ENCODE data around the gene MDGA2. TPM values are rescaled to one million over a fixed set of nuclear protein-coding genes. Genes with fewer than 3 reads are reported as not detected.

MDGA2 gene
- total and polyA plus RNA-seq, 2 donors (not counting 1 experiment from before 2014, with no cell fraction given) = not detected

DNA sequence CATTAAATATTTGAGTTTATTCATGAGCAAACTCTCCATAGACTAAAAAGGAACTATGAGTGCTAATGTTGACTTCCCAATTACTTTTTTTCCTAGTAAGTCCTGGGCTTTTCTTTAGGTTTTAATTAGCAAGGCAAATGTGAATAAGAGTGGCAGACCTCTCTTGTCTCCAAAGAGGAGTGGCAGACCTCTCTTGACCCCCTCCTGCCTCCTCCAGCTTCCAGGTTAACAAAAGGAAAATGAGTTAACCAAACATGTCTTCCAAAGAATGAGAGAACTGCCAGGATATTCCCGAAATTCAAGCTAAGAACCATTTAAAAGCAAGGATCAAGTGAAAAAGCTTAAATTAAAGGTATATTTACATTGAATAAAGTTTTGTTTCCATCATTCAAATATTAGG is 253.2 kb downstream of the MDGA2 start:
- Histone ChIP-seq H3K4me2 (ENCODE audit: extremely low read depth, insufficient read depth, low read length) (no peak overlapping the region), H3K9ac (ENCODE audit: insufficient read depth, low read length) (no peak overlapping the region), H3K27ac (ENCODE audit: insufficient read depth, low read length) (no peak overlapping the region), H3K4me3 (replicated peaks in 1 of 4; ENCODE audit: control extremely low read depth in 1 of 4, insufficient read depth in 1 of 4, low read depth in 3 of 4, low read length in 4 of 4) (no peak overlapping the region), H3K36me3 (ENCODE audit: control insufficient read depth, insufficient read depth, low read length) (no peaks in the 10 kb centered on the region), H3K79me2 (ENCODE audit: control insufficient read depth, insufficient read depth, low read length) (no peaks in the 10 kb centered on the region), H3K27me3 (ENCODE audit: control insufficient read depth, insufficient read depth, low read length) (no peaks in the 10 kb centered on the region), H4K20me1 (ENCODE audit: control insufficient read depth, extremely low read depth, insufficient read depth, low read length) (no peaks in the 10 kb centered on the region), H3K4me1 (ENCODE audit: control insufficient read depth, extremely low read depth, insufficient read depth, low read length) (no peaks in the 10 kb centered on the region), H3K9me3 (ENCODE audit: control insufficient read depth, insufficient read depth, low read depth, low read length) (no peaks in the 10 kb centered on the region), H2AFZ (ENCODE audit: low read length) (no peak overlapping the region)
- no peak for TF ChIP-seq CTCF (conservative IDR thresholded peaks at IDR 0.05 in 1 of 2, IDR thresholded peaks at IDR 0.05 in 1 of 2; ENCODE audit: low read depth in 1 of 2, low read length in 2 of 2)
- no peak for TF ChIP-seq EZH2 (IDR thresholded peaks at IDR 0.05; ENCODE audit: low read length, missing control alignments)
- DNase-seq (ENCODE audit: low read depth in 2 of 2) = no peak

- Histone ChIP-seq H2AFZ (ENCODE audit: low read length) (no peak overlapping the region), H3K36me3 (ENCODE audit: control insufficient read depth, insufficient read depth, low read length) (no peaks in the 10 kb centered on the region), H3K4me2 (ENCODE audit: extremely low read depth, insufficient read depth, low read length) (no peak overlapping the region), H3K4me1 (ENCODE audit: control insufficient read depth, extremely low read depth, insufficient read depth, low read length) (no peaks in the 10 kb centered on the region), H3K79me2 (ENCODE audit: control insufficient read depth, insufficient read depth, low read length) (no peaks in the 10 kb centered on the region), H3K27ac (ENCODE audit: insufficient read depth, low read length) (no peak overlapping the region), H3K27me3 (ENCODE audit: control insufficient read depth, insufficient read depth, low read length) (no peaks in the 10 kb centered on the region), H3K9ac (ENCODE audit: insufficient read depth, low read length) (no peak overlapping the region), H3K4me3 (replicated peaks in 1 of 4; ENCODE audit: control extremely low read depth in 1 of 4, insufficient read depth in 1 of 4, low read depth in 3 of 4, low read length in 4 of 4) (no peak overlapping the region), H3K9me3 (ENCODE audit: control insufficient read depth, insufficient read depth, low read depth, low read length) (no peaks in the 10 kb centered on the region), H4K20me1 (ENCODE audit: control insufficient read depth, extremely low read depth, insufficient read depth, low read length) (no peaks in the 10 kb centered on the region)
- TF ChIP-seq CTCF (conservative IDR thresholded peaks at IDR 0.05 in 1 of 2, IDR thresholded peaks at IDR 0.05 in 1 of 2; ENCODE audit: low read depth in 1 of 2, low read length in 2 of 2) (no peak), EZH2 (IDR thresholded peaks at IDR 0.05; ENCODE audit: low read length, missing control alignments) (no peak)
- DNase-seq (ENCODE audit: low read depth in 2 of 2) = no peak
Observed at GRCh38 chr14:47411523-47411922, 263.9 kb downstream of the MDGA2 start.

GRCh38 chr14:47392326-47392725 is 283.1 kb downstream of the MDGA2 start:
- no peaks in the 10 kb centered on the region for H4K20me1 ChIP-seq (ENCODE audit: control insufficient read depth, extremely low read depth, insufficient read depth, low read length)
- no peak overlapping the region for H3K4me2 ChIP-seq (ENCODE audit: extremely low read depth, insufficient read depth, low read length)
- H3K4me3 ChIP-seq (replicated peaks in 1 of 4; ENCODE audit: control extremely low read depth in 1 of 4, insufficient read depth in 1 of 4, low read depth in 3 of 4, low read length in 4 of 4) = no peak overlapping the region
- H3K36me3 ChIP-seq (ENCODE audit: control insufficient read depth, insufficient read depth, low read length) = no peaks in the 10 kb centered on the region
- no peaks in the 10 kb centered on the region for H3K27me3 ChIP-seq (ENCODE audit: control insufficient read depth, insufficient read depth, low read length)
- peak; percentile 11 to 36 for DNase-seq (ENCODE audit: low read depth in 2 of 2)
- no peaks in the 10 kb centered on the region for H3K4me1 ChIP-seq (ENCODE audit: control insufficient read depth, extremely low read depth, insufficient read depth, low read length)
- TF ChIP-seq CTCF (conservative IDR thresholded peaks at IDR 0.05 in 1 of 2, IDR thresholded peaks at IDR 0.05 in 1 of 2; ENCODE audit: low read depth in 1 of 2, low read length in 2 of 2) (no peak), EZH2 (IDR thresholded peaks at IDR 0.05; ENCODE audit: low read length, missing control alignments) (no peak)
- no peaks in the 10 kb centered on the region for H3K79me2 ChIP-seq (ENCODE audit: control insufficient read depth, insufficient read depth, low read length)
- H3K27ac ChIP-seq (ENCODE audit: insufficient read depth, low read length) = no peak overlapping the region
- no peaks in the 10 kb centered on the region for H3K9me3 ChIP-seq (ENCODE audit: control insufficient read depth, insufficient read depth, low read depth, low read length)
- no peak overlapping the region for H3K9ac ChIP-seq (ENCODE audit: insufficient read depth, low read length)
- H2AFZ ChIP-seq (ENCODE audit: low read length) = no peak overlapping the region
